Chondrocyte (in vitro differentiated cells): Measurements from ENCODE around the gene FA2H. TPM values are rescaled to one million over a fixed set of nuclear protein-coding genes. Genes with fewer than 3 reads are reported as not detected.

Experiments
- DNase-seq: peaks from one replicate; pipeline ENCODE4 v3.0.0; 2021; ENCODE audit warnings: mixed read lengths, low spot score
- H3K27ac Mint-ChIP-seq: one replicate; pipeline ENCODE4 v1.8.0; 2021; ENCODE audit warnings: mild to moderate bottlenecking, moderate library complexity, mixed read lengths; ENCODE audit not compliant: unreplicated experiment
- H3K27me3 Mint-ChIP-seq: 2 replicates; pipeline ENCODE4 v1.8.0; 2021; ENCODE audit warnings: low read depth, mixed read lengths
- H3K36me3 Mint-ChIP-seq: 2 replicates; pipeline ENCODE4 v1.8.0; 2021; ENCODE audit warnings: low read depth, mixed read lengths
- H3K4me1 Mint-ChIP-seq: 2 replicates; pipeline ENCODE4 v1.8.0; 2021; ENCODE audit warnings: low read depth, mild to moderate bottlenecking, mixed read lengths
- H3K4me3 Mint-ChIP-seq: one replicate; pipeline ENCODE4 v1.8.0; 2021; ENCODE audit warnings: mild to moderate bottlenecking, moderate library complexity, mixed read lengths; ENCODE audit not compliant: unreplicated experiment
- H3K9me3 Mint-ChIP-seq: 2 replicates; pipeline ENCODE4 v1.8.0; 2021; ENCODE audit warnings: low read depth, mixed read lengths
- CTCF ChIP-seq: fragments of 200-600 bp; sonication (generic); IDR thresholded peaks from 2 replicates; pipeline ENCODE4 v1.5.0; 2021; ENCODE audit warnings: antibody characterized with exemption, mild to moderate bottlenecking, moderate library complexity
- total RNA-seq: library from RNA; stranded (reverse); gene quantifications from 3 replicates; pipeline ENCODE4 v1.2.1, GENCODE V29; 2021

FA2H gene
- total RNA-seq, 1 donor from 2014 or later = not detected

- Mint-ChIP-seq H3K4me1 (peaks cover 11% of the 10 kb centered on the region), H3K9me3 (no peaks in the 10 kb centered on the region), H3K27me3 (peaks cover 43% of the 10 kb centered on the region), H3K27ac (no peak overlapping the region), H3K4me3 (no peak overlapping the region), H3K36me3 (no peaks in the 10 kb centered on the region)
- no peak for TF ChIP-seq CTCF
- no peak for DNase-seq
Observed at GRCh38 chr16:74776926-74777325, 2.3 kb upstream of the FA2H start.

GRCh38 chr16:74775255-74775654 is 635 bp upstream of the FA2H start:
- Mint-ChIP-seq H3K9me3 (no peaks in the 10 kb centered on the region), H3K4me1 (peaks cover 11% of the 10 kb centered on the region), H3K36me3 (no peaks in the 10 kb centered on the region), H3K4me3 (peak overlapping the region; percentile 29), H3K27ac (no peak overlapping the region), H3K27me3 (peaks cover 45% of the 10 kb centered on the region)
- DNase-seq = no peak
- TF ChIP-seq CTCF = no peak

- no peaks in the 10 kb centered on the region for H3K36me3 Mint-ChIP-seq
- H3K9me3 Mint-ChIP-seq = no peaks in the 10 kb centered on the region
- TF ChIP-seq CTCF = no peak
- DNase-seq = no peak
- peak overlapping the region; percentile 54 for H3K4me3 Mint-ChIP-seq
- no peak overlapping the region for H3K27ac Mint-ChIP-seq
- H3K4me1 Mint-ChIP-seq = peaks cover 11% of the 10 kb centered on the region
- peaks cover 50% of the 10 kb centered on the region for H3K27me3 Mint-ChIP-seq
Observed at GRCh38 chr16:74773446-74774222, 986 bp downstream of the FA2H start.

GRCh38 chr16:74771656-74772315 is 2.8 kb downstream of the FA2H start:
- no peak for DNase-seq
- Mint-ChIP-seq H3K27ac (no peak overlapping the region), H3K9me3 (peaks cover 10% of the 10 kb centered on the region), H3K36me3 (peaks cover 4% of the 10 kb centered on the region), H3K27me3 (peaks cover 63% of the 10 kb centered on the region), H3K4me3 (no peak overlapping the region), H3K4me1 (peaks cover 11% of the 10 kb centered on the region)
- TF ChIP-seq CTCF = no peak

GRCh38 chr16:74770831-74771526 is 3.6 kb downstream of the FA2H start:
- no peak for TF ChIP-seq CTCF
- H3K27ac Mint-ChIP-seq = no peak overlapping the region
- peaks cover 10% of the 10 kb centered on the region for H3K9me3 Mint-ChIP-seq
- no peak overlapping the region for H3K4me3 Mint-ChIP-seq
- peaks cover 11% of the 10 kb centered on the region for H3K4me1 Mint-ChIP-seq
- peaks cover 64% of the 10 kb centered on the region for H3K27me3 Mint-ChIP-seq
- peaks cover 4% of the 10 kb centered on the region for H3K36me3 Mint-ChIP-seq
- DNase-seq = no peak
